Measurements from ENCODE around the gene RPL21. TPM values are rescaled to one million over a fixed set of nuclear protein-coding genes. Genes with fewer than 3 reads are reported as not detected.
"Not testable (repeated sequence)": the region's sequence is repeated elsewhere in the genome, so short reads cannot be mapped to it uniquely, and the experiment has no call there.

Gene RPL21
- total RNA-seq, 1 experiment from 2014 or later, result 812 TPM

DNA sequence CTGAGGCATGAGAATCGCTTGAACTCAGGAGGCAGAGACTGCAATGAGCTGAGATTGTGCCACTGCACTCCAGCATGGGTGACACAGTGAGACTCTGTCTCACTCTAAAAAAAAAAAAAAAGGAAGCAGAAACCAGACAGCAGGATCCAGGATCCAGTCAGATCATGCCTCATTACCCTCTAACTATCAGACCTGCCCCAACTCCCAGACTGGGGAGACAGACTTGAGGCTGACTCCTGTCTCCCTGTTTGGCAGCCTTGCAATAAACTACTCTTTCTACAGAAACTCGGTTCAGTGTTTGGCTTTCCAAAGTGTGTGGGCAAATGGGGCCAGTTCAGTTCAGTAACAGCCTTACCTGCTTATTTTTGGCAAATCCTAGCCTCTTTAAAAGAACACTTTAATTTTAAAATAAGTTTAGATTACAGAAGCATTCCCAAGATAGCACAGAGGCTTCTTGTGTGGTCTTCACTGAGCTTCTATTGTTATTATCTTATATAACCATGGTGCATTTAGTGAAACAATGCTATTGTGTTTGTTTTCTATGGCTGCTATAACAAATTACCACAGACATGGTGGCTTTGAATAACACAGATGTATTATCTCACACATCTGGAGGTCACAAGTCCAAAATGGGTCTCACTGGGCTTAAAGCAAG is 37.8 kb downstream of the RPL21 start:
- no peak for DNase-seq (ENCODE audit: low read depth)

- no peak for DNase-seq (ENCODE audit: low read depth)
These were observed 39.4 kb downstream of the RPL21 start for GRCh38 chr13:27290715-27291114.

GRCh38 chr13:27291967-27292366 is 40.6 kb downstream of the RPL21 start:
- not testable (repeated sequence) for DNase-seq (ENCODE audit: low read depth)

DNA sequence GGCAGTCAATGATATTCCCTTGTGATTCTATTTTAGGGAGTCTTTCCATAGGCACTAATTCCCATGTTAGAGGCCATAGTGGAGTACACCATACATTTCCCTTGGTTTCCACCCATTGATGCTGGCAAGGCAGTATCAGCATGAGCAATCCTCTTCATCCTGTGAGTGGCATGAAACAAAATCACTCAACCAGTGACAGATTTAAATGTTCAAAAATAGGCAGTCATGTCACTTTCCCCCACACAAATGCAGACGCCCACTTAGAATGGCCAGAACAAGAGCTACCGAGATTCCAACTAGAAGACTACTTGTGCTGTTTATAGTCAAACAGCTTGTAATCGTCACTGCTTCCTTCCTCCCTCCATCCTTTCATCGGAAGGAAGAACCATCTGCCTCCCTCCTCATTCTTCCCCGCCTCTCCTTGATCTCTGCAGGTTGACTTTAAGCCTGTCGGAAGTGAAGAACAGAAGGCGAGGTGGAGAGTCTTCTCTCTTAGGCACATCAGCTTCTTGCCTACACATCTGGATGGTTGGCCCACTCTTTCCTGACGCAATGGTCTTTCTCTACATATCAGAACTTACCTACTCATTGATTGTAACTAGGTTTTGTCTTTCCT is 41.8 kb downstream of the RPL21 start:
- no peak for DNase-seq (ENCODE audit: low read depth)

DNA sequence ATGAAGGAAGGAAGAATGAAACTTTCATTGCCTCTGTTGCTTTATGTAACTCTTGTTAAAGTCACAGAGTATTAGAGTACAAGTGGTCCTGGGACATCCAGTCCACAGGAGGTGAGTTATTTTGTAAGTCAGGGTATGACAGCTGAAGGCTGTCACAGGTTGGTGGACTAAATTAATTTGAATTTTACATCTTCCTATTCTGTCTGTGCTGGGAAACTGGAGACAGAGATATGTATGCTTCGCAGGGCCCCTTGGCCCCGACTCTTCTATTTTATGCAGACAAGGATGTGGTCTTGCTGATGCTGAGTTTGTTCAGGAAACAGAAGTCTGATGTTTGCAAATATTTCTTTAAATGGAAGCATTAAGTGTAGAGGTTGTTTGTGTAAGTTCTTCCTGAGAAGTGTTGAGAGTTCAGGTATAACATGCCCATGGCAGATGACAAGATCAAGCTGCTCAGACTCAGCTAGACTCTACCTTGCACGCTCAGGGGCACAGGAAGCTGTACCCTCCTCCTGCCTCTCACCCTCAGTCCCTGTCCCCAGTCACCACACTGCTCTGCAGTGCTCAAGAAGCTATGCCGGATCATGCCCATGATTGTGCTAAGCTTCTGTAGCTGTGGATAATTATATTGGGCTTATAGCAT is 42.6 kb downstream of the RPL21 start:
- DNase-seq (ENCODE audit: low read depth), result no peak

DNA sequence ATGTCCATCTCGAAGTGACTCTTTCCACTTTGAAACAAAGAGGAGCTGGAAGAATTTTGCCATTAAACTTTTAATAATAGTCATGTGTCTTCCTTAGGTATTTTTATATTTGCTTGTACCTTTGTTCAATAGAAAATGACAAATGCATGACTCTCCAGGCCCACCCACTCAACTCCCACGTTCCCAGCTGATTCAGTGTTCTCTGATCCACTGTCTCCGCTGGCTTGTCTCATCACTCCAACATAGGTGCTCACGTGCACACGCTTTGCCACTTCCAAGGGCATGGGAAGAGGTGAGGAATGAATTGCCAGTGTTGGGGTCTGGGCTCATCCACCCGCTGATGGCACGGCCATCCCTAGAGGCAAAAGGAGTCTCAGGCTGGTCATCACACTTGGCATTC is 43.7 kb downstream of the RPL21 start:
- DNase-seq (ENCODE audit: low read depth), result no peak

GRCh38 chr13:27295660-27296059 is 44.3 kb downstream of the RPL21 start:
- no peak for DNase-seq (ENCODE audit: low read depth)

DNA sequence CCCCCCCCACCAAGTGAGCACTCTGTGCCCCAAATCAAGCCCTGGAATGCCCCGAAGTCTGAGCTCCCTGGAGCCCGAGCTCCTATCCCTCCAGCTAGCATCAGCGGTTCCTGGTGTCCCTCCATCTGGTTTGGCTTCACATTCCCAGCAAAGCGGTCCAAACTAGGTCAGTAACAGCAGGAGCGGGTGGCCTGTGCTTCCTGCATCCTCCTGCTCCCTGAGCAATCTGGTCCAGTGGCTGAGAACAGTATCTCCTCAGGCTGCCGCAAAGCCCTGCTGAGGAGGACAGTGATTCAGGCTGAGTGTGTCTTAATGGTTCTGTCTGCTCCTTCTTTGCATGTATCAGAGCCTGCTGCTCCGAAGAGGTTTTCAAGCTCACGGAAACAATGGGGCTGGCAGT is 45.1 kb downstream of the RPL21 start:
- no peak for DNase-seq (ENCODE audit: low read depth)

GRCh38 chr13:27298849-27299248 is 47.5 kb downstream of the RPL21 start:
- DNase-seq (ENCODE audit: low read depth), result no peak

DNA sequence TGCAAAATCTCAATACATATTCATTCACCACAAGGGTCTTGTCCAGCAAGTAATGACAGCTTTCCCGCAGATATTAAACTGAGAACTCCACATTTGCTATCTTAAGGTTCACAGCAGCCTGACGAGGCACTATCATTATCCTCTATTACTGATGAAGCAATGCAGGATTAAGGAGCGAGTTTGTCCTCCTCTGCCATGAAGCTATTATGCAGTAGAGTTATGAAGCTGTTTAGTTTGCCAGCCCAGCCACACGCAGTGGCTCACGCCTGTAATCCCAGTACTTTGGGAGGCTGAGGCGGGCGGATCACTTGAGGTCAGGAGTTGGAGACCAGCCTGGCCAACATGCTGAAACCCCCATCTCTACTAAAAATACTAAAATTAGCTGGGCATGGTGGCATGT is 49.0 kb downstream of the RPL21 start:
- DNase-seq (ENCODE audit: low read depth), result not testable (repeated sequence)

- DNase-seq (ENCODE audit: low read depth), result no peak
These were observed 49.7 kb downstream of the RPL21 start for GRCh38 chr13:27300941-27301586.

- DNase-seq (ENCODE audit: low read depth), result no peak
These were observed 51.4 kb downstream of the RPL21 start for GRCh38 chr13:27302643-27303262.

DNA sequence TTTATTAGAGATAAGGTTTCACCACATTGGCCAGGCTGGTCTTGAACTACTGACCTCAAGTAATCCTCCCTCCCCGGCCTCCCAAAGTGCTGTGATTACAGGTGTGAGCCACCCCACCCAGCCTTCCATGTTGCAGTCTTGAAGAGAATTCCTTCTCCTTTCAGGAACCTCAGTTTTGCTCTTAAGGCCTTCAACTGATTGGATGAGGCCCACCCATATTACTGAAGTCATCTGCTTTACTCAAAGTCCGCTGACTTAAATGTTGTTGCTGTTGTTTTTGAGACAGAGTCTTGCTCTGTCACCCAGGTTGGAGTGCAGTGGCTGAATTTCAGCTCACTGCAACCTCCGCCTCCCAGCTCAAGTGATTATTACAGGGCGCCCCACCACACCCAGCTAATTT is 52.7 kb downstream of the RPL21 start:
- no peak for DNase-seq (ENCODE audit: low read depth)

- DNase-seq (ENCODE audit: low read depth), result no peak
These were observed 53.3 kb downstream of the RPL21 start for GRCh38 chr13:27304611-27305010.

Other genes with a start within 250 kb of the RPL21 start
- gene USP12, start 79.7 kb upstream of the RPL21 start, total RNA-seq (2014; rRNA removed), result 20.6 and 26.8 TPM in 2 replicates
- 1.9 and 3.8 TPM in 2 replicates for gene RASL11A, start 19.3 kb downstream of the RPL21 start, total RNA-seq (2014; rRNA removed)
- gene GTF3A, start 173.1 kb downstream of the RPL21 start, total RNA-seq (2014; rRNA removed), result 188 and 197 TPM in 2 replicates
- 30.8 and 45.4 TPM in 2 replicates for gene MTIF3, start 199.0 kb downstream of the RPL21 start, total RNA-seq (2014; rRNA removed)